GM21381 (cell line): ENCODE results near the gene PAQR5.
"Not testable (repeated sequence)": the region's sequence is repeated elsewhere in the genome, so short reads cannot be mapped to it uniquely, and the experiment has no call there.

Experiments used
- ATAC-seq: cut with Tn5 transposase; IDR thresholded peaks from one replicate; pipeline ENCODE4 v1.9.1; 2021; ENCODE audit warnings: mild to moderate bottlenecking, moderate library complexity; ENCODE audit not compliant: unreplicated experiment

Gene PAQR5, protein sequence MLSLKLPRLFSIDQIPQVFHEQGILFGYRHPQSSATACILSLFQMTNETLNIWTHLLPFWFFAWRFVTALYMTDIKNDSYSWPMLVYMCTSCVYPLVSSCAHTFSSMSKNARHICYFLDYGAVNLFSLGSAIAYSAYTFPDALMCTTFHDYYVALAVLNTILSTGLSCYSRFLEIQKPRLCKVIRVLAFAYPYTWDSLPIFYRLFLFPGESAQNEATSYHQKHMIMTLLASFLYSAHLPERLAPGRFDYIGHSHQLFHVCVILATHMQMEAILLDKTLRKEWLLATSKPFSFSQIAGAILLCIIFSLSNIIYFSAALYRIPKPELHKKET

DNA sequence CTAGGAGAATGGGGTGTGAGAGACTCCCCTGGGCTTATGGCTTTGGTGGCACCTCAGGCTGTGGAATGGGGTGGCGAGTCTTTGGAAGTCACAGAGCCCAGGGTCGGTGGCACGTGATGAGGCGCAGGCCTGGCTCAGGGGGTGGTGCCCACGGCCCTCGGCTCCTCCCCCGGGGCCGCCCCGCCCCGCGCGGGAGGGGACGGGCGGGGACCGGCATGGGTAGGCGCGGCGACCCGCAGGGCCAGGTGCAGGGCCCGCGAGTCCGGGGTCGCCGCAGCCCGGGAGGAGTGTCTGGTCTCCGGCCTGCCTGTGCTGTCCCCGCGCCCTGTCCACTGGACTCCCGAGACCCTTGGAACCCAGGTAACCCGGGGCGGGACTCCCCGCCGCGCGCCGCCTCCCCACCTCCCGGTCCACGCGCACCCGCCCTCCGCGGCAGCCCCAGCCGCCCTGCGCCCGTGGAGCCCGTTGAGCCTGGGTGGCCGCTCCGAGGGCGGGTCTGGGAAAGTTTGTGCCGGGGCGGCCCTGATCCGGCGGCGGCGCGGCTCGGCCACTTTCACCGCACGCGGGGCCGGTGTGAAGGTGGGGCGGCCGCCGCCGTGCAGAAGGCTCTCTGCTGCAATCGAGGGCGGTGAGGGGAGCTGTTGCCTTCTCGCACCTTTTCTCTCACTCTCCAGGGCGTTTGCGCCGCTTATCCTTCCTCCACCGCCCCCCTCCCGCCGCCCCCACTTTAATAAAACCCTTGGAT lies at the start of gene PAQR5:
Gene PAQR5 (plus strand): TSS at position 216 of the 745 bp plus-strand sequence. CDS start 61,169 bp downstream, outside the sequence.
- no peak for ATAC-seq

DNA sequence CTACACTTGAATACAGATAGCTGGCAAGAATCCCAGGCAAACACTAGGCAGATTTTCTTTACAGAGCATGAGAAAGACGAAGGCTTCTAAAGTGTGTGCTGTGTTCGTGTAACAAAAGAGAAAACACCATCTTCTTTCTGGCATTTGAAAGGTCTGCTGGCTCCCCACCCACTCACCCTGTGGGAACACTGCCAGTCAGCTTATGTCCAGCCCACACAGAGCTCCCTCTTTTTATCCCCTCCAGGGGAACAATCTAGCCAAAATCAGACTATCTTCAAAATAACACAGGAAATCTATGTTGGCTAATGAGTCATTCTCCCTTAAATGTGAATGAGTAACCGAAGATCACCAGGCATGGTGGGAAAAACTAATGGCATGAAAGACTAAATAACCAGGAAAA lies 45.6 kb upstream of the PAQR5 start:
- ATAC-seq: no peak

DNA sequence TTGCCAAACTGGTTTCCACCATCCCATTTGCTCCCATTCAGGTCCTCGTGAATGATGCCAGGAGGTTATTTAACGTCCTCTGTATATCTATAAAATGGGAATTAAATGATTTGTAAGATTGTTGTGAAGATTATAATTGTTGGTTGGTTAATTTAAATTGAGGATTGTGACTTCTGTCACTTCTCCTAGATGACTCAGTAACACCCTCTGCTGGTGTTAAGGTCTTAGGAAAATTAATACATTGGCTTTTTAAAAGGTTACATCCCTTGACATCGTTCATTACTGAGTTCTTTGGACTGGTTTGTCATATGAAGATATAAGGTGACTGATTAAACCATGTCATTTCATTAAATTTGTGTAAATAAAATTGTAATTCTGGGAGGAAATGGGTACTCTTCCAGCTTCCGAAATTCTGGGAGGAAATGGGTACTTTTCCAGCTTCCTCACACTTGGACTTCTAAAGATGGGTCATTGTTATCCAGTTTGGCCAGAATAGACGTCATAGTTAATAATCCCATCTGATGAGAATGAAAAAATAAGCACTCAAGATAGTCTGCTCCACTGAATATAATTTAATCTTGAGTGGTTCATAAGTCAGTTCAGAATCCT lies 33.3 kb upstream of the PAQR5 start:
- ATAC-seq: no peak

DNA sequence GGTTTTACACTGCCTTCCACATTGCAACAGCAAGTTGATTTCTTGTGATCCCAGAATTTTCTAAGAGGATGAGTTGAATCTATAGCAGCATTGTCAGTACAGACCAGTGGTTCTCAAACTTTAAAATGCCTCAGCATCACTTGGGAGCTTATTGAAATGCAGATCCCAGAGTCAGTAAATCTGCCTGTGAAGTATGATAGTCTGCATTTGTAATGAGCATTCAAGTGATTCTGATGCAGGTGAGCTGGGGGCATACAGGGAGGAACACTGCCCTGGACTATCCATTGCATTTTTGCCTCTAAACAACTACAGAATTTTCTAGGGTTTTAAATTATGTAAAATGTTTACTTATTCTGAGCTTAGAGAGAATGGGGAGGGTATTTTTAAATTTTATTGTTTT lies 27.5 kb upstream of the PAQR5 start:
- ATAC-seq: no peak

DNA sequence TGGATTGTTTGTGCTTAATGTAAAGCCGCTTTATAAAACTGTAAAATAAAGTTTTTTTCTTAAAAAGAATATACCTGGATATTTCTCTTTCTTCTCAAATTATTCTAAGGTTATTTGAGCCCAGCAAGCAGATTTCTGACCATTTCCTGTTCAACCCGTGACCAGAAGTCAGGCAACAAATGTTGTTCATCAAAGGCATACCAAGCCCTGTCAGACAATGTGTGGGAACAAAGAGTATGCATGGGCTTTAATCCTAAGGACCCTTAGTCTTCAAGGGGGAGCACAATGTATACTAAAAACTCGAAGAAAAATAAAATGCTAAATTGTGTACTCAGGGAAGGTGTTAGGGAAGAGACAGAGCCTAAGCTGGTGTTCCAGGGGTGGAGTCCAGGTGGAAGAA lies 26.6 kb upstream of the PAQR5 start:
- no peak for ATAC-seq

DNA sequence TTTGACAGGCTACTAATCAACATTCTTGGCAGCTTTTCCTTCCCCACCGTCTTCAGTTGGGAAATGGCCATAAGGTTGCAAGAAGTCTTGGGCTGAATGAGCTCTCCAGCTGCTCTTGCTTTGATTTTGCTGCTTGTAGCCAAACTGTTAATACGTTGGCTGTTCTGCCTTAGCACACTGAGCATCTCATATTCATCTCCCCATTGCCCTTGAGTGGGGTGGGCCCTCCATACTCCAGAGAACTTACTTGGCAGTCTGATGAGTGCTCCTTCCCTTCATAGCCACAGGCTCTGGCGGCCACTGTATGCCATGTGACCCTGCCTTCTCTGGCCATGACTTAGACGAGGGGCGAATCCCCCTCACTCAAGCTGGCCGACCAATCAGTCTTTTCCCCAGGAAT lies 25.8 kb upstream of the PAQR5 start:
- no peak for ATAC-seq

DNA sequence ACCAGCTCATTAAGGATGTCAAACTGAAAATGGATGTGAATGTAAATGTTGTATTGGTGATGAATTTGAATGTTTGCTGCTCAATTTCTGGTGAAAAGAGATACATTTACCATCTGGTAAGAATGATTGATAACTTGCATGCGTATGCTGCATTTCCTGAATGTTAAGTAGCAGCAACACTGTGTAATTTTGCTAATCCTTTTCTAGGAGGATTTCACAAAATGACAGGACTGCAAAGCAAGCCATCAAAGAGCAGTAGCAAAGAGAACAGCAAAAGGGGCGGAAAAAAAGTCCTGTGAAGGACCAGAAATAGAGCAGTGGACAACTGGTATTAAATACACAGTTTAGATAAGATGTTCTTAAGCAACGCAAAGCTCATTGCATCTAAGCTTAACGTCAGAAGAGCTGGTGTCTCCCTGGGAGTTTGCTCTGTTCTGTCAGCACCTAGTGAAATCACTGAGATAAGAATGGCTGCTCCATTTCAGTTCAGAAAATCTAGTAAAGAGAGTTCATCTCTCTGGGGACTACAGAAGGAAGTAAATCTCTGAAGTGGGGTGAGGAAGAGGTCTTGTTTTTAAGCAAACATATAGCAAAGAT lies 23.5 kb upstream of the PAQR5 start:
- no peak for ATAC-seq

DNA sequence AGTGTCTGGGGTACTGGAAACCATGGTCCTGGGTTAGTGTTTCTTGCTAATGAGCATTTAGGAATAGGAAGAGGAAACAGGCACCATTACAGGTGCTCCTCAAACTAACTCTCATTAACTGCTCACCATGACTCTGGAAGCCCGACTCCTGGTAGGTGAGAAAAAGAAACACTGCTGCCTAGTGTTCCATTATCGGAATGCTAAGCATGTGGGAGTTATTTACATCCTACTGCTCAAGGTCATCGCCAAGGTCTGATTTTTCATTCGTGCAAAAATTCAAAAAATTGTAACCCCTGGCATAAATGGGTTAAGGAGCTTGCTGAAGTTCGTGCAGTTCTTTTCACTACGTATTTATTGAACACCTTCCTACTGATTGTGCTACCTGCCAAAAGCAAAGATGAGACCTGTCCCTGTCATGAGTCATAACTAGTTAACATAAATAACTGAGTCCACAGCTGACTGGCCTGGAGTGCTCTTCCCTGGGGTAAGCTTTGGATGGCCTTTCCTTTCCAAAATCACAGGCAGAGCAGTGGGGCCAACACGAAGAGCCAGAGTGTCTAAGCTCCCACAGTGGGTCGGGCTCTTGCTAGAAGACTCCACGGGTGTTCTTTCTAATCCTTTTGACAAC lies 22.7 kb upstream of the PAQR5 start:
- no peak for ATAC-seq

DNA sequence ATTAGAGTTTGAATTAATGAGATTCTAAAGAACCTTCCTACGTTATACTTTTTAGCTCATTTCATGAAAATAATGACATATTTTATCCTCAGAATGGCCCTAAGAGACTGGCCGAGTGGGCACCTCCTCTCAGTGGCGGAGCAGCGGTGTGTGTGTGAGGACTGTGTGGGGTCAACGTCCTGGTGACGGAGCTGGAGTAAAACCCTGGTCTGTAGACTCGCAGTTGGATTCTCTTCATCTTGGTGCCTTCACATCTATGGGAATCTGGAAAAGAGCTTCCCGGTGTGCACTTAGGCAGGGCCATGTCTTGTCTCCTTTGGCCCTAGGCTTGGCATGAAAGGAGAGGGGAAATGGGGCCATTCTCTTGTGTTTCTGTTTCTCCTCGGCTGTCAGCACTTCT lies 21.4 kb upstream of the PAQR5 start:
- no peak for ATAC-seq

DNA sequence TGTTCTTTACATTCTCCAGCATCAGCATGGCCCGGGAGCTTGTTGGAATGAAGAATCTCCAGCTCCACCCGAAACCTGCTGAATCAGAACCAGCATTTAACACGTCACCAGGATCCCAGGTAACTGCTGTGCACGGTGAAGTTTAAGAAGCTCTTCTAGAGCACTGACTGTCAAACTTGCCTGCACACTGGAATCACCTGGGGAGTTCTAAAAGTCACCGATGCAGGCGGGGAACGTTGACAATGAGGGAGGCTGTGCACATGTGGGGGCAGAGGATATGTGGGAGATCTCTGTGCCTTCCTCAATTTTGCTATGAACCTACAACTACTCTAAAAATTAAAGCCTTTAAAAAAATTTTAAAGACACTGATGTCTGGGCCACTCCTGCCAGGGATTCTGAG lies 19.1 kb upstream of the PAQR5 start:
- ATAC-seq: no peak

DNA sequence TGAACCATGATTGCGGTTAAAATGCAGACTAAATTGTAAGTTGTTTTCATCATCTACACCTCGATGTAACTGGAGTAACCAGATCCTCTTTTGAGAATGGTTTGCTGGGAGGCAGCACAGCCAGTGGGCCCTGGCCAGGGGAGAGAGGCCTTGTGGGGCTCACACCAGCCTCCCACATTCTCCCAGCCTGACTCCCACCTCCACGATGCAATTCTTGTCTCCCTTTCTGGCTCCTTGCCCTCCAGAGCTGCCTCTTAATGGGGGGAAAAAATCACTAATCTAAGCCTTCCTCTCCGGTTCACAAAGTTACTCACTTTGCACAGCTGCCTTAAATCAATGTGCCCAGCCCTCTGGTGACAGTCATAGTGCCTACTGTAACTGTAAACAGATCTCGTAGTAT lies 17.9 kb upstream of the PAQR5 start:
- ATAC-seq: no peak

DNA sequence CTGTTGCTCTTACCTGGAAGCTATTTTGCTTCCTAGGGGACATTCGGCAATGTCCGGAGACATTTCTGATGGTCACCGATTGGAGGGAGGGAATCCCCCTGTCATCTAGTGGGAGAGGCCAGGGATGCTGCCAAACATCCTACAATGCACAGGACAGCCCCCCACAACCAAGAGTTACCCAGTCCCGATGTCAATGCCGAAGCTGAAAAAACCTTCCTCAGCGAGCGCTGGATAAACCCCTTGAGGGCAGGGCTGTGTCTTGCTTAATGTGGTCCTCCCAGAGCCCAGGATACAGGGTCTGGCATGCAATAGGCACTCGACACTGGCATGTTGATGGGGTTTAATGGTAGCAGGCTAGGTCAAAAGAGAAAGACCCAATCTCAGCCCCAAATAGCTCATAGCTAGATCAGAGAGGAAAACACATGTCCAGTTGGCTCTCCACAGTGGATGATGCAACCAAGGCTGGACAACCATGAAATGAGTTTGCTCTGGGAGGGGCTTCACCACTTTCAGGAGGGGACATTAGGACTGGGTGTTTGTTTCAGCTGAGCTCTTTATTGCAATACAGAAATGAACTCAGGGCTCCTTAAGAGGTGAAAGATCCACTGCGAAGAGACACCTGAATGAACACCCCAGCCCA lies 16.5 kb upstream of the PAQR5 start:
- ATAC-seq: no peak

DNA sequence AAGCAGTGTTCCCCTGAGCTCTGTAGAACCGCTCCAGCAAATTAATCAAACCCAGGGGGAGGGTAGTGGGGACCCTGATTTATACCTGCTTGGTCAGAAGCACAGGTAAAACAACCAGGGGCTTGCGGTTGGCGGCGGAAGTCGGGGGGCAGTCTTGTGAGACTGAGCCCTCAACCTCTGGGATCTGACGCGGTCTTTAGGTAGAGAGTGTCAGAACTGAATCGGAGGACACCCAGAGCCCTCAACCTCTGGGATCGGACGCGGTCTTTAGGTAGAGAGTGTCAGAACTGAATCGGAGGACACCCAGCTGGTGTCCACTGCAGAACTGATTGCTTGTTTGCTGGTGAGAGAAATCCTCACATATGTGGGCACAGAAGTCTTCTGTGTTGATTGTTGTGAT lies 12.9 kb upstream of the PAQR5 start:
- no peak for ATAC-seq

DNA sequence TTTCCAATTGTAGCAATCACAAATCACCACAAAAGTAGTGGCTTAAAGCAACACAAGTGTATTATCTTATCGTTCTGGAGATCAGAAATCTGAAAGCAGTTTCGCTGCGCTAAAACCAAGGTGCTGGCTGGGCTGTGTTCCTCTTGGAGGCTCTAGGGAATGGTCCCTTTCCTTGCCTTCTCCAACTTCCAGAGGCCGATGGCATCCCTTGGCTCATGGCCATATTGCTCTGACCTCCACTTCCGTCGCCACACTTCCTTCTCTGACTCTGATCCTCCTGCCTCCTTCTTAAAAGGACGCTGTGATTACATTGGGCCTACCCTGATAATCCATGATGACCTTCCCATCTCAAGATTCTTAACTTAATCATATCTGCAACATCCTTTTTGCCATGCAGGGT lies 10.7 kb upstream of the PAQR5 start:
- ATAC-seq: no peak

DNA sequence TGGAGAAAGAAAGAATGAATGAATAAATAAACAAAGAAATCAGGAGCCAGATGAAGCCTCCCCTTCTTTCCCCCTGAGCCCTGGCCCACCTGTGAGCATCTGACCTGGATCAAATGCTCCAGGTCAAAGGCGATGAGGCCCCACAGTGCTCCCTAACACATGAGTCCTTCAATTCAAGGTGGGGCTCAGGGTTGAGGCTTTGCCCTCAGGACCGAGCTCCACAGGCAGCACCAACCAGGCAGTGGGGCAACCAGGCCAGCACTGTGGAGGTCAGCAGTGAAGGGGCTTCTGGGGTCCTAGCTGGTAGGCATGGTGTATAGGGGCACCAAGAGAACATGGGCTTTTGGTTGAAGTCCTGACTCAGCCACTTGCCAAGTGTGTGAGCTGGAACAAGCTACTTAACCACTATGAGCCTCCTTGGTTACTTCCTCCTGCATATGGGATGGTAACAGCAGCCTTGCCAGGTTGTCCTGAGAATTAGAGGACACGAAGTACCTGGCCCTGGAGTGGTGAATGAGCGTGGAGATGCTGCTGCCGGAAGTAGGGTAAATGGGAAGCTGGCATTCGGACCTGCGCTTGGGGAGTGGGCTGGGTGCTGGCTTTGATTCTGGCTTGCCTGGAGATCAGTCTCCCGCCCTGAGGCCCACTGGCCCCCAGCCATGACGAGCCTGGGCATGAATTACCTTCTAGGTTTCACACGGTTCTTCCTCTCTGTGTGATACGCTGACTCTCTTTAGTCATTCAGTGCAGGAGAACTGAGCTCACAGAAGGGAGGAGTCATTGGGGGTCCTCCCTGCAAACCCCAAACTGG lies 10.0 kb upstream of the PAQR5 start:
- ATAC-seq: no peak

DNA sequence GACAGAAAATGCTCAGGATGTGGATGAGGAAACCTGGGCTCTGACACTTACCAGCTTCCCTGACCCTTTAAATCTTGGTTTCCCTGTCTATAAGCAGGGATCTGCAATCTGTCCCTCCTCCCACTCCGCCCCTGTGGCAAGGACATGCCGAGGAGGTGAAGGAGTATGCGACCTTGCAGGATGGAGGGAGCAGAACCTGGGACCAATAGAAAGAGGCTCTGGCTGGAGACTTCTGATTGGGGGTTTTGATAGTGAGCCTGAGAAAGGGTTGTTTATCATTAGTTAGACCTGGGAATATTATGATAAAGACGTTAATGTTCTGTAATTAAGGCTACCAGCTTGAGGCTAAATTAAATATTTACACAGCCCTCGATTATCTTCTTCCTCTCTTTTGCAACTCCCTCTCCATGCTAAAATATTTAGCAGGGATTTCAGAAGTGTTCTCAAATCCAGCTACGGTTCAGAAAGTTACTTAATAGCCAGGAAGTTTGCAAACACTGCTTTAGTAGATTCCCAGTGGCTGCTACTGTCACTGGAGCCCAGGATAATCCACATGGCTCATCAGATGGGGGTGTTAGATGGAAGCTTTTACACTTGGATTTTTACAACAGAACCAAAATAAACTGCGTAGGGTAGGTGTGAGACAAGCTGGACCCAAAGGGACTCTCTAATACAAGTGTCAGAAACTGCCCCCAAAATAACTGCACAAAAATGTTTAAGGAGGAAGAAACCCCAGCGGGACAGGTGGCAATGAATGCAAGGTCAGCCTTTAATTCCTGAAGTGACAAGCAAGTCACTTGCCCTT lies 9.2 kb upstream of the PAQR5 start:
- no peak for ATAC-seq

DNA sequence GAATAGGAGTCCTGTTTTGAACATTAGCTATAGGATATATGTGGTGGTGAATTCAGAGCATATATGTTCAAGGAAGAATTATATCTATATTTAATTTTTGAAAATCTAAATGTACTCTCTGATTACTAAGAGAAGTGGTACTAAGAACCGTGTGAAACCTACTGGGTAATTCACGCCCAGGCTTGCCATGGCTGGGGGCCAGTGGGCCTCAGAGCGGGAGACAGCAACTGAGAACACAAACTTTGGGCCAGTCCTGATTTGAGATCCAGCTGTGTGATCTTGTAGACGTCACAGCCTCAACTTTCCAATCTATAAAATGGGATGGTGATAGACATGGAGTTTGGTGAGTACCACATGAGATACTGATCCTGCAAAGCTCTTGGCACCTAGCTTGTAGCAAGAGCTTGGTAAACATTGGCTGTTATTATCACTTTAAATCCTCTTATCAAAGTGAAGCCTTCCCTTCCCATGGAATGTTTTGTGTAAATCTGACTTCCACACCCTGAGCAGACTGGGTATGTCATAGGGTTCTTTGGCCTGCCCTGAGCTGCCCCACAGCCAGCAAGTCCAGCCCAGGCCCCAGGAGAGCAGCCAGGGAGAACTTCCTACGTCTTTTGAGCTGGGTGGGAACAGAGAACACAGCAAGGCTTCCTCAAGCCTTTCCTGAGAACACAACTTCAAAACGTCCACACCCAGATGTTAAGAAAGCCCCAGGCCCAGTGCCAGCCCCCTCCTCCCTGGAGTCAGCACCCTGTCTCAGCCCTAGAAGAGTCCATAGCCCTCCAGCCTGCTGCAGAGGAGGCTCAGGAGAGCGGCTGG lies 8.2 kb upstream of the PAQR5 start:
- ATAC-seq: no peak

DNA sequence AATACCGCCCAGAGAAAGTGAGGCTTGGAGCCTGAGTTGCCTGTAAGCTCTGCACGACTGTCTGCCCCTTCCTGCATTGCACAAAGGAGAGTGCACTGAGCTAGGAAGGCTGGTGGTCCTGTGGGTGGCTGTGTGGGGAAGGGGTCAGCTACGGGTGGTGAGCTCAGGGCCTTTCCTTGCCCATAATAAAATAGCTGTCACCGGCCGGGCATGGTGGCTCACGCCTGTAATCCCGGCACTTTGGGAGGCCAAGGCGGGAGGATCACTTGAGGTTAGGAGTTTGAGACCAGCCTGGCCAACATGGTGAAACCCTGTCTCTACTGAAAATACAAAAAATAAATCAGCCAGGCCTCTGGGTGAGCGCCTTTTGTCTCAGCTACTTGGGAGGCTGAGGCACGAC lies 7.1 kb upstream of the PAQR5 start:
- not testable (repeated sequence) for ATAC-seq
